Rectal smooth muscle tissue (tissue), 1 donor: Measurements from ENCODE around the gene PEAK3.

Experiments
- H3K27ac ChIP-seq: one replicate; pipeline ENCODE4 v1.7.0; 2013; ENCODE audit warnings: low read depth, low read length, inconsistent platforms
- H3K27me3 ChIP-seq: one replicate; pipeline ENCODE4 v1.7.0; 2013; ENCODE audit warnings: low read length; ENCODE audit not compliant: control insufficient read depth, insufficient read depth
- H3K36me3 ChIP-seq: one replicate; pipeline ENCODE4 v1.7.0; 2013; ENCODE audit warnings: low read length; ENCODE audit not compliant: control insufficient read depth, insufficient read depth
- H3K4me1 ChIP-seq: one replicate; pipeline ENCODE4 v1.7.0; 2013; ENCODE audit warnings: low read length; ENCODE audit not compliant: control insufficient read depth, insufficient read depth
- H3K4me3 ChIP-seq: one replicate; pipeline ENCODE4 v1.7.0; 2013; ENCODE audit warnings: low read length
- H3K9ac ChIP-seq: one replicate; pipeline ENCODE4 v1.7.0; 2013; ENCODE audit warnings: low read length

PEAK3 gene, protein sequence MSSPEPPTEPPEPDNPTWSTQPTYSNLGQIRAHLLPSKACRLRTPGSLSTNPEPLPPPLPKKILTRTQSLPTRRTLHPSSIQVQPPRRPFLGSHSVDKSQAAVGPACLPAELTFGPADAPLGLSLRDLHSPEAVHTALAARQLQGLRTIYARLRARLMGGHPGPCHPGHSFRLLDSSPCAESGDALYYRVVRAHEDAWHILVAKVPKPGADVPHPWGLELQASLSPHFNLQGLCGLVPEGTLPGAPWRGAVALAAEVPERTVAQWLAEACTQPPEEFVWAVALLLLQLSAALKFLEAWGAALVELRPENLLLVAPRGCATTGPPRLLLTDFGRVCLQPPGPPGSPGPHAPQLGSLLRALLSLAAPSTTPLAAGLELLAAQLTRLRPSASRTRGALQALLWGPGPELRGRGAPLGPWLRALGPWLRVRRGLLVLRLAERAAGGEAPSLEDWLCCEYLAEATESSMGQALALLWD

DNA sequence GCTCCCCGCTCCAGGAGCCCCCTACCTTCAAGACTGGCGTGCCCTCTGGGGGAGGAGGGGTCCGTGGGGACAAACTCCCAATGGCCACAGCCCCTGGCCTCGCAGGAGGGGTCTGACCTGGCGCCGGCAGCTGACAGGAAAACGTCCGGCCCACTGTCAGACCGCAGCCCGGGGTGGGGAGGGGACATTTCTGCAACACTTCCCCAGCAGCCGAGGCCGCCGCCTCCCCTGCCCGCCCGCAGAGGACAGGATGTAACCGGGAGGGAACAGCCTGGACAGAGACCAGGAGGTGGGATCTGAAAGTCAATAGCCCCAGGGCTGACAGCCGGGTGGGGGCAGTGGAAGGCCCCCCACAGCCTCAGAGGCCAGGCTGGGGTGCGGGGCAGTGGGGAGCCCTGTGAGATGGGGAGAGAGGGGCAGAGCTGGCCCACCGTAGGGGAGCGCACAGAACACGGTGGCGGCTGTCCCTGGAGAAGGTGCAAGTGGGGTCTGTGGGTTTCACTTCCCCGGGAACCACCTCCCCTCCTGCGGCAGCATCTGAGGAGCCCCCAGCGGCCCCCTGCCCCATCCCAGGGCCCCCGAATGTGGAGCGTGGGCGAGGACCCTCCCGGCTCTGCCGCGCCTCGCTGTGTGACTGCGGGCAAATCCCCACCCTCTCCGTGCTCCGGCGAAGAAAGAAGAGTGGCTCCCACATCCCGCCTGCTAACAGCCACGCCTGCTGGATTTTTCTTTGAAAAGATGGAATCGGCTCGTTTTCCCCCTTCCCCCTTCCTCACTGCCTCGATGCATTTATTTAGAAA, at the start of gene PEAK3:
Gene PEAK3 (minus strand): TSS at position 114 of the 800 bp plus-strand sequence. CDS start 1,244 bp downstream, outside the sequence.
- Histone ChIP-seq H3K9ac (no peak within 1 kb of the TSS), H3K27ac (no peak within 1 kb of the TSS), H3K4me3 (peak within 1 kb of the TSS; percentile 44), H3K27me3 (no peaks in the 10 kb centered on the region), H3K4me1 (no peaks in the 10 kb centered on the region), H3K36me3 (no peaks in the 10 kb centered on the region)

GRCh38 chr19:2330632-2331284, 48.8 kb upstream of the PEAK3 start:
- Histone ChIP-seq H3K27me3 (no peaks in the 10 kb centered on the region), H3K4me3 (peak overlapping the region; percentile 52), H3K4me1 (peaks cover 13% of the 10 kb centered on the region), H3K9ac (no peak overlapping the region), H3K27ac (no peak overlapping the region), H3K36me3 (no peaks in the 10 kb centered on the region)

- Histone ChIP-seq H3K4me1 (peaks cover 13% of the 10 kb centered on the region), H3K27ac (no peak overlapping the region), H3K9ac (no peak overlapping the region), H3K36me3 (no peaks in the 10 kb centered on the region), H3K4me3 (peak overlapping the region; percentile 52), H3K27me3 (no peaks in the 10 kb centered on the region)
These were observed 48.3 kb upstream of the PEAK3 start for GRCh38 chr19:2330255-2330631.

DNA sequence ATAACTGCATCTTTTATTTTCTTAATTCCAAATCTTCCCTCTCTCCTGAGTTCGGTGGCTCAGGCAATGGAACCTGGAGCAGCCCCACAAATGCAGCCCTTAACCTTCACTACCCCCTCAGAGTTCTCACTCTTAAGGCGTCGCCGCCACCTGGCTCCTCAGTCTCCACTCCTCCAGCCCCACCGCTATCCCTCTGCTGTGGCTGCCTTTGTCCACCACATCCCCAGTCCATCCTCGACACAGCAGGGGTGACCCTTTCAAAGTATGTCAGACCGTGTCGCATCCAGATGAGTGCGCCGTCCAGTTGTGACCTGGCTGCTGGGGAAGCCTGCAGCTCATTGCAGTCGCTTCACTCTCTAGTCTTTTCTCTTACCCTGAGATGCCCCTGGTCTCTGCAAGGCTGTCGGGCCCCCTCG, 47.5 kb upstream of the PEAK3 start:
- H3K36me3 ChIP-seq = peaks cover 1% of the 10 kb centered on the region
- H3K4me1 ChIP-seq = peaks cover 13% of the 10 kb centered on the region
- no peak overlapping the region for H3K27ac ChIP-seq
- H3K27me3 ChIP-seq = no peaks in the 10 kb centered on the region
- peak overlapping the region; percentile 96 for H3K4me3 ChIP-seq
- no peak overlapping the region for H3K9ac ChIP-seq

DNA sequence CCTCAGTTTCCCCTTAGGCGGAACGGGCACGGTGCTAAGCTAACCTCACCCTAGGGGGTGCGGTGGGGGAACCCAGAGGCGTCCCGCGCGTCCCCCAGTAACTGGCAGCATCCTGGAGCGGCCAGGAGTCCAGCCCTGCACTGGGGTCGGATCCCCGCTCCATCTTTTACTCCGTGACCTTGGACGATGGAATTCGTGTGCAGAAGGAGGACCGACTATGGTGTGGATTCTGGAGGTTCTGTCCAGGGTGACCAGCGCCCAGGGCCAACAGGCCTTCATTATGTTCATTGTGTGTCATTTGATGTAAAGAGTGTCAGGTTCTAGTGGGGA, 47.1 kb upstream of the PEAK3 start:
- Histone ChIP-seq H3K4me1 (peaks cover 13% of the 10 kb centered on the region), H3K4me3 (peak overlapping the region; percentile 96), H3K27ac (no peak overlapping the region), H3K27me3 (no peaks in the 10 kb centered on the region), H3K9ac (peak overlapping the region; percentile 76), H3K36me3 (peaks cover 5% of the 10 kb centered on the region)

- peaks cover 6% of the 10 kb centered on the region for H3K36me3 ChIP-seq
- H3K4me1 ChIP-seq = peaks cover 13% of the 10 kb centered on the region
- peak within 1 kb of the TSS; percentile 76 for H3K9ac ChIP-seq
- no peaks in the 10 kb centered on the region for H3K27me3 ChIP-seq
- H3K27ac ChIP-seq = peak within 1 kb of the TSS; percentile 59
- H3K4me3 ChIP-seq = peak within 1 kb of the TSS; percentile 96
These were observed 46.6 kb upstream of the PEAK3 start, which contains the start of the genes LSM7 and SPPL2B for GRCh38 chr19:2328401-2329148. Gene LSM7 (minus strand): TSS chr19:2328586. CDS start chr19:2328566, 20 bp downstream. Gene SPPL2B (plus strand): TSS chr19:2328684. CDS start chr19:2328710, 26 bp downstream.

GRCh38 chr19:2327773-2328400, 45.9 kb upstream of the PEAK3 start:
- Histone ChIP-seq H3K27ac (peak overlapping the region; percentile 39), H3K36me3 (peaks cover 6% of the 10 kb centered on the region)

DNA sequence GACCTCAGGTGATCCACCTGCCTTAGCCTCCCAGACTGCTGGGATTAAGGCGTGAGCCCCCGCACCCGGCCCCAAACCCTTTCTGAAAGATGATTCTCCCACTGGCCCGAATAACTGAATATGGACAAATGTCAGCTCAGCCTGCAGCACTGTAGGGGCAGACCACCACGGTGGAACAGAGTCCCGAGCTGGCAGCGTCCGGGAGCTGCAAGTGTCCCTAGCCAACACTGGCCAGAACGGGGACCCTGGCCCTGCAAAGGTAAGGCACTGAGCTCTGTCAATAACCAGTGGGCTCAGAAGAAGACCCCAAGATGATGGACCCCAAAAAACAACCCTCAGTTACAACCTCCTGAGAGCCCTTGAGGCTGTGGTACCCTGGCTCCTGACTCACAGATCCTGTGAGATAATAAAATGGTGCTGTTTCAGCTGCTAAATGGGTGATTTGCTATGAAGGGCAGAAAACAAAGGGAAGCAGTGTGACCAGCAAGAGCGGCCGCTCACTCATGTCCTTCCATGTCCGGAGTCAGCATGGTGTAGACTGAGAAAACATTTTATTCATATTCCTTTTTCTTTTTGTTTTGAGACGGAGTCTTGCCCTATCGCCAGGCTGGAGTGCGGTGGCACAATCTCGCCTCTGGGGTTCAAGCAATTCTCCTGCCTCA, 44.9 kb upstream of the PEAK3 start:
- Histone ChIP-seq H3K9ac (no peak overlapping the region), H3K4me1 (peaks cover 13% of the 10 kb centered on the region), H3K27ac (no peak overlapping the region), H3K27me3 (no peaks in the 10 kb centered on the region), H3K36me3 (peaks cover 6% of the 10 kb centered on the region), H3K4me3 (no peak overlapping the region)

More at GRCh38 chr19:2327773-2328400, 45.9 kb upstream of the PEAK3 start:
- Histone ChIP-seq H3K27me3 (no peaks in the 10 kb centered on the region), H3K9ac (peak overlapping the region; percentile 72), H3K4me1 (peaks cover 13% of the 10 kb centered on the region), H3K4me3 (peak overlapping the region; percentile 96)

GRCh38 chr19:2325281-2326046, 43.5 kb upstream of the PEAK3 start:
- Histone ChIP-seq H3K36me3 (peaks cover 6% of the 10 kb centered on the region), H3K9ac (no peak overlapping the region), H3K4me1 (peaks cover 13% of the 10 kb centered on the region), H3K27ac (no peak overlapping the region), H3K27me3 (no peaks in the 10 kb centered on the region), H3K4me3 (no peak overlapping the region)

DNA sequence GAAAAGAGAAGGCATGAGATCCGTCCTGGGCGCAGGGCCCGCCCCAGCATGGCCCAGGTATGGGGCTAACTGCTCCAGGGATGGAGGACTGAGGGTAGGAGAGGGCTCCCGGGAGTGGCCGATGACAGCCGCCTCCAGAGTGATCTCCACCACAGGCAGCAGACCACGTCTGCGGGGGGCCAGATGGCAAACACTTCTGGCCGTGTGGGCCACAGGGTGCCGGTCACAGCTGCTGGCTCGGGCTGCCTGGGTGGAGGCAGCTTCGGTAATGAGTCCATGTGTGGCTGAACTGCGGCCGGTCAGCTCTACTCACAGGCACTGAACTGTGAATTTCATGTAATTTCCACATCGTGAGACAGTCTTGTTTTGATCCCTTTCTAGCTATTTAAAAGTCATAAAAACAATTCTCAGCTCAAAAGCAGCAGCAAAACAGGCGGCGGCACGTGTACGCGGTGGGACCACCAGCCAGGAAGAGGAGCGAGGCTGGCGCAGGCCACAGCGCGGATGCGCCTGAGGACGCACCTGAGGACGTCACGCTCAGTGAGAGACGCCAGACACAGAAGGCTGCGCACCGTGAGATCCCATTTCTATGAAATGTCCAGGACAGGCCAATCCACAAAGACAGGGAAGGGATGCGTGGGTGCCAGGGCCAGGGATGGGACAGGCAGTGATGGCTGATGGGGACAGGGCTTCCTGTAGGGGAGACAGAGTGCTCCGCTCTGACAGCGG, 42.4 kb upstream of the PEAK3 start:
- Histone ChIP-seq H3K27ac (no peak overlapping the region), H3K36me3 (peaks cover 6% of the 10 kb centered on the region), H3K9ac (no peak overlapping the region), H3K4me3 (no peak overlapping the region), H3K4me1 (peaks cover 10% of the 10 kb centered on the region), H3K27me3 (no peaks in the 10 kb centered on the region)
